Left ventricle myocardium inferior (tissue), 1 donor: ENCODE measurements around the gene GALNT11. TPM values are rescaled to one million over a fixed set of nuclear protein-coding genes. Genes with fewer than 3 reads are reported as not detected.

Experiments
- DNase-seq: peaks from one replicate; pipeline ENCODE4 v3.0.0-alpha.2; 2020
- H3K27ac ChIP-seq: fragments of 200-600 bp; replicated peaks from 2 replicates; pipeline ENCODE4 v1.8.0; 2021
- H3K27me3 ChIP-seq: fragments of 200-600 bp; 2 replicates; pipeline ENCODE4 v1.8.0; 2021; ENCODE audit warnings: low read depth
- H3K36me3 ChIP-seq: fragments of 200-600 bp; 2 replicates; pipeline ENCODE4 v1.8.0; 2021
- H3K4me1 ChIP-seq: fragments of 200-600 bp; 2 replicates; pipeline ENCODE4 v1.8.0; 2021
- H3K4me3 ChIP-seq: fragments of 200-600 bp; 2 replicates; pipeline ENCODE4 v1.8.0; 2021; ENCODE audit warnings: mild to moderate bottlenecking, moderate library complexity
- H3K9me3 ChIP-seq: fragments of 200-600 bp; replicated peaks from 2 replicates; pipeline ENCODE4 v1.8.0; 2021
- intact Hi-C: fragments of 100-400 bp; cut with micrococcal nuclease; formaldehyde crosslinking; loops from one replicate; pipeline ENCODE4 v1.11.0; 2022
- long read RNA-seq: library from polyadenylated mRNA; unstranded; transcript quantifications from one replicate; pipeline ENCODE4 v2.0.0, GENCODE V29; 2021
- total RNA-seq: library from RNA; stranded (reverse); fragmentation: NEBNext Ultra II Directional; extraction: Animal tissue kit (Norgen Biotek cat#: 25700); gene quantifications from one replicate; pipeline ENCODE4 v1.2.1, GENCODE V29; 2021
- TF ChIP-seq, protein P1 (sequence below): fragments of 200-600 bp; IDR thresholded peaks from 2 replicates; pipeline ENCODE4 v1.8.0; 2021; ENCODE audit warnings: antibody characterized with exemption, mild to moderate bottlenecking, borderline replicate concordance
- donor health status: DM: no; HTN: yes; CAD: no; lungs with severe emphysema.

The GALNT11 gene
- total RNA-seq: 18.6 TPM
- long read RNA-seq, transcript GALNT11-205 (12 exons, 2,727 nt): major isoform, 11 of 17 reads
- long read RNA-seq, partial matches to known transcripts: 2 of 17 reads
- long read RNA-seq, other reads (novel, unspliced or antisense): 4 of 17 reads

DNA sequence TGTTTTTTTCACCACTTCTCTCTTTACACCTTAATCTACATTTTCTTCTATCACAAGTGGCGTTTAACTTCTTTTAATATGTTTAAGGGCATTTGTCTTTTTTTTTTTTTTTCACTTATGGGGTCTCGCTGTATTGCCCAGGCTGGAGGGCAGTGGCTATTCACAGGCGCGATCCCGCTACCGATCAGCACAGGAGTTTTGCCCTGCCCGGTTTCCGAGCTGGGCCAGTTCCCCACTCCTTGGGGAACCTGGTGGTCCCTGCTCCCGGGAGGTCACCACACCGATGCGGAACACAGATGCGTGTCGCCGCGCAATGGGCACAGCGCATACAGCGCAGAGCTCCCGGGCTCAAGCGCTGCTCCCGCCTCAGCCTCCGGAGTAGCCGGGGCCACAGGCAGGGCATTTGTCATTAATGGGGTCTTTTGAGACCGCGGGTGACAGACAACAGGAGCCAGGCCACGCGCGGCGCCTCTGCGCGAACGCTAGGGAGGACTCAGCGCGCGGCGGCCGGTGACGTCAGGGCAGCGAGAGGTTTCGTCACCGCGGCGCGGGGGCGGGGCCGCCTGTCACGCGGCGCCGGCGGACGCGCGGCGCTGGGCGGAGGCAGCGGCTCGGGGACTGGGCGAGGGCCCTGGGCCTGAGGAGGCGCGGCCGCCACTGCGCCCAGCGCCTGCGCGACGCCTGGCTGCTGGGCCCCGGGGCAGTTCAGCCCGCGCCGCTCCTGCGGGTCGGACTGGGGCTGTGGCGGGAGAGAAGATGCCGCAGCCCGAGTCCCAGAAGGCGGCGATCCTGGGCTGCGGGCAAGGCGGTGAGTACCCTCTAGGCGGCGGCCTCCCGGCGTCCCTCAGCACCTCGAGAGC is at the start of gene GALNT11:
GALNT11 (plus strand) TSS at position 598 of the 860 bp plus-strand sequence. CDS start 68,554 bp downstream, outside the sequence.
- intact Hi-C loops: no loop called here
- H3K9me3 ChIP-seq: no peaks in the 10 kb centered on the region
- H3K27ac ChIP-seq: peak within 1 kb of the TSS; percentile 81
- H3K4me1 ChIP-seq: peaks cover 22% of the 10 kb centered on the region
- H3K4me3 ChIP-seq: peak within 1 kb of the TSS; percentile 78
- TF ChIP-seq, protein P1, sequence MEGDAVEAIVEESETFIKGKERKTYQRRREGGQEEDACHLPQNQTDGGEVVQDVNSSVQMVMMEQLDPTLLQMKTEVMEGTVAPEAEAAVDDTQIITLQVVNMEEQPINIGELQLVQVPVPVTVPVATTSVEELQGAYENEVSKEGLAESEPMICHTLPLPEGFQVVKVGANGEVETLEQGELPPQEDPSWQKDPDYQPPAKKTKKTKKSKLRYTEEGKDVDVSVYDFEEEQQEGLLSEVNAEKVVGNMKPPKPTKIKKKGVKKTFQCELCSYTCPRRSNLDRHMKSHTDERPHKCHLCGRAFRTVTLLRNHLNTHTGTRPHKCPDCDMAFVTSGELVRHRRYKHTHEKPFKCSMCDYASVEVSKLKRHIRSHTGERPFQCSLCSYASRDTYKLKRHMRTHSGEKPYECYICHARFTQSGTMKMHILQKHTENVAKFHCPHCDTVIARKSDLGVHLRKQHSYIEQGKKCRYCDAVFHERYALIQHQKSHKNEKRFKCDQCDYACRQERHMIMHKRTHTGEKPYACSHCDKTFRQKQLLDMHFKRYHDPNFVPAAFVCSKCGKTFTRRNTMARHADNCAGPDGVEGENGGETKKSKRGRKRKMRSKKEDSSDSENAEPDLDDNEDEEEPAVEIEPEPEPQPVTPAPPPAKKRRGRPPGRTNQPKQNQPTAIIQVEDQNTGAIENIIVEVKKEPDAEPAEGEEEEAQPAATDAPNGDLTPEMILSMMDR: peak; percentile 48
- H3K36me3 ChIP-seq: peaks cover 17% of the 10 kb centered on the region
- peak; percentile 87 for DNase-seq
- no peaks in the 10 kb centered on the region for H3K27me3 ChIP-seq

GRCh38 chr7:151978616-151979015 is 46.9 kb upstream of the GALNT11 start:
- H3K9me3 ChIP-seq: no peaks in the 10 kb centered on the region
- DNase-seq: no peak
- no peak overlapping the region for H3K4me3 ChIP-seq
- no peaks in the 10 kb centered on the region for H3K4me1 ChIP-seq
- no peak overlapping the region for H3K27ac ChIP-seq
- H3K27me3 ChIP-seq: peaks cover 7% of the 10 kb centered on the region
- intact Hi-C loops: no loop called here
- TF ChIP-seq, protein P1: no peak
- H3K36me3 ChIP-seq: no peaks in the 10 kb centered on the region

DNA sequence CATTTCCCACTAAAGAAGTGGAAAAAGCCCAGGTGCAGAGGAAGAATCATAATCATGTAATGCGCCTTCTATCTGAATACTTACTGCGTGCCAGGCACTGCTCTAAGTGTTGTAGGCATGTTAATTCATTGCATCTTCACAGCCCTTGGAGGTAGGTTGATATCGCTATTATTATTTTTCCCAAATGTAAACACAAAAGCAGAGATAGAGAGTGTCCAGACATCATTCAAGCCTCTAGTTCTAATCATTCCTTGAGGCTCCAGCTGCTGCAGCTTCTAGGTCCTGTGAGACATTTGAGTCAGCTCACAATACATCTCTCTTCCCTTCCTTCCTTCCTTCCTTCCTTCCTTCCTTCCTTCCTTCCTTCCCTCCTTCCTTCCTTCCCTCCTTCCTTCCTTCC is 44.3 kb upstream of the GALNT11 start:
- no peak overlapping the region for H3K27ac ChIP-seq
- TF ChIP-seq, protein P1: no peak
- intact Hi-C loops: no loop called here

DNA sequence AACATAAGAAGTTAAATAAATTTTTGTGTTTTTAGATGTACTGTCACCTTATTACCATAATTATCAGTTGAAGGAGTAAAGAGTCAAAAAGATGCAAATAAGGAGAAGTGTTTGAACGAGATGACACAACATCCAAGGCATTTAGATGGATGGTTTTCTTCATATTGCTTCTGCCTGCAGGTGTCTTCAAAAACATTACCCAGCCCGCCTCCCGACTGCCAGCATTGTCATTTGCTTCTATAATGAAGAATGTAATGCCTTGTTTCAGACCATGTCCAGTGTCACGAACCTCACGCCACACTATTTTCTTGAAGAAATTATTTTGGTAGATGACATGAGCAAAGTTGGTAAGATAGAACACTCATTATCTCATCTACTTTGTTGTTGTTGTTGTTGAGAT is 42.7 kb upstream of the GALNT11 start:
- Histone ChIP-seq H3K4me1 (peaks cover 5% of the 10 kb centered on the region), H3K4me3 (no peak overlapping the region), H3K27ac (no peak overlapping the region), H3K9me3 (no peaks in the 10 kb centered on the region), H3K27me3 (peaks cover 7% of the 10 kb centered on the region), H3K36me3 (no peaks in the 10 kb centered on the region)
- TF ChIP-seq, protein P1: no peak
- intact Hi-C loops: no loop called here
- no peak for DNase-seq

More for the DNA sequence above, 44.3 kb upstream of the GALNT11 start:
- Histone ChIP-seq H3K36me3 (no peaks in the 10 kb centered on the region), H3K9me3 (no peaks in the 10 kb centered on the region), H3K4me1 (no peaks in the 10 kb centered on the region), H3K27me3 (peaks cover 7% of the 10 kb centered on the region), H3K4me3 (no peak overlapping the region)
- no peak for DNase-seq

DNA sequence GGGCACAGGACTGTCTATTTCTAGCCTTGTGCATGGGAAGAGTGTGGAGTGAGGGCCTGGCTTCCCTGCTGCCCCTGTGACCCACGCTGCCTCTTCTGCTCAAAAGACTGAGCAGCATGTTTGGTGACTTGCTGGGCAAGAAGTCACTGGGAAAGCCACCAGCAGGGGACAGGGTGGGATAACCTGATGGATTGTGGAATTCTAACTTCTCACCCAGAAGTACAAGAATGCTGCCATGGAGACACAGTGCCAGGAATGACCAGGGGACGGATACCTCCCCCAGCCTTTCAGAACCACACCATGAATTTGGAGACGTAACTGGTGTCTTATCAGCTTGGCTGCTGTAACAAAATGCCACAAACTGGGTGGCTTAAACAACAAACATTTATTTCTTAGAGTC is 40.9 kb upstream of the GALNT11 start:
- TF ChIP-seq, protein P1: no peak
- Histone ChIP-seq H3K4me1 (peaks cover 15% of the 10 kb centered on the region), H3K4me3 (no peak overlapping the region), H3K27ac (no peak overlapping the region), H3K9me3 (no peaks in the 10 kb centered on the region), H3K27me3 (peaks cover 7% of the 10 kb centered on the region), H3K36me3 (no peaks in the 10 kb centered on the region)
- DNase-seq: no peak
- intact Hi-C loops: no loop called here
